Lower leg skin (tissue), 4 donors: ENCODE results near the gene PRR29. TPM values are rescaled to one million over a fixed set of nuclear protein-coding genes. Genes with fewer than 3 reads are reported as not detected.

Experiments
- DNase-seq, 2 donors: peaks; one replicate each; pipeline ENCODE4 v3.0.0-alpha.2; 2019; ENCODE audit warnings: low spot score in 2 of 2
- H3K4me3 ChIP-seq: fragments of 200-600 bp; sonication (generic); 2 replicates; pipeline ENCODE4 v1.5.1; 2017; ENCODE audit warnings: mild to moderate bottlenecking, low read depth; ENCODE audit not compliant: poor library complexity, severe bottlenecking
- POLR2A ChIP-seq, 2 donors: fragments of 450-650 bp; IDR thresholded peaks; one replicate each; pipeline ENCODE4 v1.6.1; 2016 to 2017; ENCODE audit warnings: antibody characterized with exemption in 2 of 2, mild to moderate bottlenecking in 1 of 2, moderate library complexity in 1 of 2
- WGBS, 2 donors: methylation state at CpG; one replicate each; pipeline ENCODE4 v1.1.5; 2018; 5-methylcytosine and 5-hydroxymethylcytosine counted together
- intact Hi-C: fragments of 100-400 bp; cut with DNase I; formaldehyde crosslinking; loops from one replicate; pipeline ENCODE4 v1.15.0; 2023; ENCODE audit warnings: low total_unique reads
- total RNA-seq, 4 donors: library from RNA; depleted of rRNA; stranded (reverse); fragments of >200 nt; gene quantifications; one replicate each; pipeline ENCODE4 v1.1.0, GENCODE V29; 2016
- TF ChIP-seq, protein P1 (sequence below), 3 donors: fragments of 450-650 bp; IDR thresholded peaks; one replicate each; pipeline ENCODE4 v1.5.1; 2016; ENCODE audit warnings: antibody characterized with exemption in 3 of 3, mild to moderate bottlenecking in 3 of 3, moderate library complexity in 2 of 3

Gene PRR29
- total RNA-seq, 4 donors from 2014 or later = 0.17 TPM; not detected in 3

DNA sequence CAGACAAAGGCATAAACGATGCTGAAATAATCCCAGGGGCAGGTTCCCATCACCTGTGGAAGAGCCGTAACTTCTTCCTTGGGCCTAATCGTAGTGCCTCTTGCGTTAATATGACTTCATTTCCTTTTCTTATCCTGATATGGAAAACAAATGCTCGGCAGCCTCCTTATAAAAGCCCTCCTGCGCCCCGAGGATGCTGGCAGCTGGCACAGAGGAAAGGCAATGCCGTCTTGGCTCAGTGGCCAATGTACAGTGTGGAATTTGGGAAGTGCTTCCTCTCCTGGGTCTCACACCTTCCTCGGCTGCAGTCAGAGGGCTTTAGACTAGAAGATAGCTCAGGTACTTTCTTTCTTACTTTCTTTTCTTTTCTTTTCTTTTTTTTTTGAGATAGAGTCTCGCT is 28.9 kb upstream of the PRR29 start:
- WGBS, 2 donors = 61 to 64% methylated on average over 10 of the region's 10 CpGs
- no peak overlapping the region for H3K4me3 ChIP-seq
- intact Hi-C loops = no loop called here
- TF ChIP-seq, protein P1, sequence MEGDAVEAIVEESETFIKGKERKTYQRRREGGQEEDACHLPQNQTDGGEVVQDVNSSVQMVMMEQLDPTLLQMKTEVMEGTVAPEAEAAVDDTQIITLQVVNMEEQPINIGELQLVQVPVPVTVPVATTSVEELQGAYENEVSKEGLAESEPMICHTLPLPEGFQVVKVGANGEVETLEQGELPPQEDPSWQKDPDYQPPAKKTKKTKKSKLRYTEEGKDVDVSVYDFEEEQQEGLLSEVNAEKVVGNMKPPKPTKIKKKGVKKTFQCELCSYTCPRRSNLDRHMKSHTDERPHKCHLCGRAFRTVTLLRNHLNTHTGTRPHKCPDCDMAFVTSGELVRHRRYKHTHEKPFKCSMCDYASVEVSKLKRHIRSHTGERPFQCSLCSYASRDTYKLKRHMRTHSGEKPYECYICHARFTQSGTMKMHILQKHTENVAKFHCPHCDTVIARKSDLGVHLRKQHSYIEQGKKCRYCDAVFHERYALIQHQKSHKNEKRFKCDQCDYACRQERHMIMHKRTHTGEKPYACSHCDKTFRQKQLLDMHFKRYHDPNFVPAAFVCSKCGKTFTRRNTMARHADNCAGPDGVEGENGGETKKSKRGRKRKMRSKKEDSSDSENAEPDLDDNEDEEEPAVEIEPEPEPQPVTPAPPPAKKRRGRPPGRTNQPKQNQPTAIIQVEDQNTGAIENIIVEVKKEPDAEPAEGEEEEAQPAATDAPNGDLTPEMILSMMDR (IDR thresholded peaks at IDR 0.05) = no peak
- TF ChIP-seq POLR2A (IDR thresholded peaks at IDR 0.05) = no peak
- DNase-seq = no peak

GRCh38 chr17:63972796-63973195 is 25.4 kb upstream of the PRR29 start, which contains the start of gene SCN4A:
TSS of gene SCN4A (minus strand) at chr17:63972918. CDS start at chr17:63972841, 77 bp downstream.
- no peak for TF ChIP-seq POLR2A (IDR thresholded peaks at IDR 0.05)
- TF ChIP-seq, protein P1 (IDR thresholded peaks at IDR 0.05) = no peak
- WGBS, 2 donors = 96% methylated on average over 4 to 10 of the region's 14 CpGs
- no peak within 1 kb of the TSS for H3K4me3 ChIP-seq
- DNase-seq = no peak
- intact Hi-C loops = no loop called here

- H3K4me3 ChIP-seq = no peak overlapping the region
- 89 to 95% methylated on average over 6 of the region's 6 CpGs for WGBS, 2 donors
- DNase-seq = no peak
- TF ChIP-seq POLR2A (IDR thresholded peaks at IDR 0.05) = no peak
- TF ChIP-seq, protein P1 (IDR thresholded peaks at IDR 0.05) = no peak
- intact Hi-C loops = no loop called here
Measured at GRCh38 chr17:63973247-63973646, 24.9 kb upstream of the PRR29 start.

- WGBS, 2 donors = 46 to 51% methylated on average over 9 of the region's 12 CpGs
- no peak for DNase-seq
- intact Hi-C loops = no loop called here
- no peak overlapping the region for H3K4me3 ChIP-seq
- TF ChIP-seq, protein P1 (IDR thresholded peaks at IDR 0.05) = no peak
- no peak for TF ChIP-seq POLR2A (IDR thresholded peaks at IDR 0.05)
Measured at GRCh38 chr17:63973930-63974593, 24.1 kb upstream of the PRR29 start.

DNA sequence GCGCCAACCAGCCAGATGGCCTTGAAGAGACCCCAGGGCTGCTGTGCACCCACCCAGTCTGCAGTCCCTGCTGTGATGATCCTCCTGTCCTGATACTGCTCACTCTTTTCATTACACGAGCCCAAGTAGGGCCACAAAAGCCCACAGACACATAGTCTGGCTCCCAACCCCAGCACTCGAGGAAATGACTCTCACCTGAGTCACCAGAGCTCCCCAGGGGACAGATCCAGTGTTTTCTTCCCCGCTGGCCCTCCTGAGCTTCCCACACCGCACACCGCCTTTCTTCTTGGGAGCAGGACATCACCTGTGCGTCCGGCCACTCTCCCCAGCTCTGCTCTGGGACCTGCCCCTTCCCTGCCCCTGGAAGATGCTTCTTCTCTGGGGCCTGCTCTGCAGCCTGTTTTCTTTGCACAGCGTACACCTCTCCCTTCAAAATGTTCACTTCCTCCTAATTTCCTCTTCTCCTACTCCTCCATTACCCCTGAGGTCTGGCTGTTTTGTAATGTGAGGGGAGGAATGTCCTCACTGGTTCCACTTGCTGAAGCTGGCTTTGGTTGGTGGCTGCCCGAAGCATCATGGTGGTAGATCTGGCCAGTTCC is 23.5 kb upstream of the PRR29 start:
- no peak overlapping the region for H3K4me3 ChIP-seq
- TF ChIP-seq POLR2A (IDR thresholded peaks at IDR 0.05) = no peak
- no peak for DNase-seq
- intact Hi-C loops = no loop called here
- WGBS, 2 donors = 75 to 76% methylated on average over 10 of the region's 10 CpGs

- intact Hi-C loops = no loop called here
- 85 to 91% methylated on average over 2 of the region's 2 CpGs for WGBS, 2 donors
- no peak overlapping the region for H3K4me3 ChIP-seq
- TF ChIP-seq, protein P1 (IDR thresholded peaks at IDR 0.05) = no peak
- no peak for TF ChIP-seq POLR2A (IDR thresholded peaks at IDR 0.05)
- DNase-seq = no peak
Measured at GRCh38 chr17:63975541-63976092, 22.5 kb upstream of the PRR29 start.
